ENCODE results near the gene RYR2.

- TF ChIP-seq CSDC2 (CRISPR knock-in tag; IDR thresholded peaks at IDR 0.05) (no peak), PATZ1 (CRISPR knock-in tag; IDR thresholded peaks at IDR 0.05; ENCODE audit: borderline replicate concordance) (no peak), OSR1 (CRISPR knock-in tag; IDR thresholded peaks at IDR 0.05) (no peak), ZNF8 (CRISPR knock-in tag; IDR thresholded peaks at IDR 0.05) (no peak), RARB (CRISPR knock-in tag; IDR thresholded peaks at IDR 0.05) (no peak), SNAI2 (CRISPR knock-in tag; IDR thresholded peaks at IDR 0.05) (no peak), ZFP3 (CRISPR knock-in tag; IDR thresholded peaks at IDR 0.05) (no peak), BACH2 (CRISPR knock-in tag; IDR thresholded peaks at IDR 0.05; ENCODE audit: borderline replicate concordance) (no peak)
- TF ChIP-seq, protein P1, sequence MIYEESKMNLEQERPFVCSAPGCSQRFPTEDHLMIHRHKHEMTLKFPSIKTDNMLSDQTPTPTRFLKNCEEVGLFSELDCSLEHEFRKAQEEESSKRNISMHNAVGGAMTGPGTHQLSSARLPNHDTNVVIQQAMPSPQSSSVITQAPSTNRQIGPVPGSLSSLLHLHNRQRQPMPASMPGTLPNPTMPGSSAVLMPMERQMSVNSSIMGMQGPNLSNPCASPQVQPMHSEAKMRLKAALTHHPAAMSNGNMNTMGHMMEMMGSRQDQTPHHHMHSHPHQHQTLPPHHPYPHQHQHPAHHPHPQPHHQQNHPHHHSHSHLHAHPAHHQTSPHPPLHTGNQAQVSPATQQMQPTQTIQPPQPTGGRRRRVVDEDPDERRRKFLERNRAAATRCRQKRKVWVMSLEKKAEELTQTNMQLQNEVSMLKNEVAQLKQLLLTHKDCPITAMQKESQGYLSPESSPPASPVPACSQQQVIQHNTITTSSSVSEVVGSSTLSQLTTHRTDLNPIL (CRISPR knock-in tag; IDR thresholded peaks at IDR 0.05; ENCODE audit: low read depth), result no peak
- TF ChIP-seq, protein P2, sequence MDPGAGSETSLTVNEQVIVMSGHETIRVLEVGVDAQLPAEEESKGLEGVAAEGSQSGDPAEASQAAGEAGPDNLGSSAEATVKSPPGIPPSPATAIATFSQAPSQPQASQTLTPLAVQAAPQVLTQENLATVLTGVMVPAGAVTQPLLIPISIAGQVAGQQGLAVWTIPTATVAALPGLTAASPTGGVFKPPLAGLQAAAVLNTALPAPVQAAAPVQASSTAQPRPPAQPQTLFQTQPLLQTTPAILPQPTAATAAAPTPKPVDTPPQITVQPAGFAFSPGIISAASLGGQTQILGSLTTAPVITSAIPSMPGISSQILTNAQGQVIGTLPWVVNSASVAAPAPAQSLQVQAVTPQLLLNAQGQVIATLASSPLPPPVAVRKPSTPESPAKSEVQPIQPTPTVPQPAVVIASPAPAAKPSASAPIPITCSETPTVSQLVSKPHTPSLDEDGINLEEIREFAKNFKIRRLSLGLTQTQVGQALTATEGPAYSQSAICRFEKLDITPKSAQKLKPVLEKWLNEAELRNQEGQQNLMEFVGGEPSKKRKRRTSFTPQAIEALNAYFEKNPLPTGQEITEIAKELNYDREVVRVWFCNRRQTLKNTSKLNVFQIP (CRISPR knock-in tag; IDR thresholded peaks at IDR 0.05; ENCODE audit: borderline replicate concordance, low read depth), result no peak
Observed at GRCh38 chr1:237578540-237578939, 536.6 kb downstream of the RYR2 start.
